Hepatocyte (in vitro differentiated cells): ENCODE data around the gene NAXD.

ENCODE experiments used
- EZH2 ChIP-seq: fragments of 200-600 bp; sonication (generic); IDR thresholded peaks from 2 replicates; pipeline ENCODE4 v1.6.1; 2016; ENCODE audit warnings: antibody characterized with exemption, mild to moderate bottlenecking, borderline replicate concordance
- TF ChIP-seq, protein P1 (sequence below): fragments of 200-600 bp; sonication (generic); IDR thresholded peaks from 2 replicates; pipeline ENCODE4 v1.5.1; 2016; ENCODE audit warnings: antibody characterized with exemption, mild to moderate bottlenecking; ENCODE audit not compliant: poor library complexity

DNA sequence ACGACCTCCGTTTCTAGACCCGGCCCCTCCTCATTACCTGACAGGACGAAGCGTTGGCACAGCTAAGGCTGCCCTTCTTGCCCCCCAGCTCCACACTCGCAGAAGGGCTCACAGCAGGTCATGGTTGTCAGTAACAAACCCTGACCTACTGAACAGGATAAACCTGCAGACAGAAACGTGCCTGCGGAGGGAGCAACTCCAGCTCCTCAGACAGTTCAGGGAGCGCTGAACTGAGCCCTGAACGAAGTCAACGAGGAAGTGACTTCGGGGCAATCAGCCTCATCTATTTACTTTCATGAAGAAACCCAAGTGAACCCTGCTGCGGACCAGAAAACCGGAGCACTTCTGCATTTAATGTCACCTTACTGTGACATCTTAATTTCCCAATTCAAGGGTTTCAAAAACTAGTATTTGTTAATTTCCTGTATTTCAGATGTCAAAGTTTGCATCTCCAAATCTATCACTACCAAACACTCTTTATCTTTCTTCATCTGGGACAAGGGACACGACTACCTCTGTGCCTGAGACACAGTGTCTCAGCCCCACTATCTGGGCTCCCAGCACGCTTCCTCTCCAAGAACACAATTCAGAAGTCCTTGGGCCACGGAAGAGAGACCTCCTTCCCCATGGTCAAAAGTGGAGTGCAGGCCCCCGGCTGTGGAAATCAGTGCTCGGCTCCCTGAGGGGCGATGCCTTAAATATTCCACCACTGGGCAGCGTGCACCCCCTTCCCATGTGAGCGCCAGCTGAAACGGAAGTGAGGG is 50.3 kb downstream of the NAXD start:
- TF ChIP-seq, protein P1, sequence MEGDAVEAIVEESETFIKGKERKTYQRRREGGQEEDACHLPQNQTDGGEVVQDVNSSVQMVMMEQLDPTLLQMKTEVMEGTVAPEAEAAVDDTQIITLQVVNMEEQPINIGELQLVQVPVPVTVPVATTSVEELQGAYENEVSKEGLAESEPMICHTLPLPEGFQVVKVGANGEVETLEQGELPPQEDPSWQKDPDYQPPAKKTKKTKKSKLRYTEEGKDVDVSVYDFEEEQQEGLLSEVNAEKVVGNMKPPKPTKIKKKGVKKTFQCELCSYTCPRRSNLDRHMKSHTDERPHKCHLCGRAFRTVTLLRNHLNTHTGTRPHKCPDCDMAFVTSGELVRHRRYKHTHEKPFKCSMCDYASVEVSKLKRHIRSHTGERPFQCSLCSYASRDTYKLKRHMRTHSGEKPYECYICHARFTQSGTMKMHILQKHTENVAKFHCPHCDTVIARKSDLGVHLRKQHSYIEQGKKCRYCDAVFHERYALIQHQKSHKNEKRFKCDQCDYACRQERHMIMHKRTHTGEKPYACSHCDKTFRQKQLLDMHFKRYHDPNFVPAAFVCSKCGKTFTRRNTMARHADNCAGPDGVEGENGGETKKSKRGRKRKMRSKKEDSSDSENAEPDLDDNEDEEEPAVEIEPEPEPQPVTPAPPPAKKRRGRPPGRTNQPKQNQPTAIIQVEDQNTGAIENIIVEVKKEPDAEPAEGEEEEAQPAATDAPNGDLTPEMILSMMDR = no peak
- no peak for TF ChIP-seq EZH2
